WTC11 (cell line): ENCODE measurements around the gene AK8. TPM values are rescaled to one million over a fixed set of nuclear protein-coding genes. Genes with fewer than 3 reads are reported as not detected.

Source experiments
- ATAC-seq: fragments of 200-7000 bp; cut with Tn5 transposase; 2 replicates; pipeline ENCODE4 v1.10.0; 2021; ENCODE audit warnings: mild to moderate bottlenecking, moderate library complexity
- CTCF ChIA-PET: fragments of 300-600 bp; sonication (Branson Sonifier 250); formaldehyde crosslinking; loops from one replicate; lab custom pipeline; 2021; ENCODE audit warnings: antibody characterized with exemption; lab: Charles Lee
- POLR2A ChIA-PET: fragments of 350-600 bp; sonication (Branson Sonifier 250); formaldehyde crosslinking; loops from one replicate; lab custom pipeline; 2021; ENCODE audit warnings: antibody characterized with exemption; lab: Charles Lee
- DNase-seq: peaks from one replicate; pipeline ENCODE4 v3.0.0; 2021; ENCODE audit warnings: low spot score
- H3K27ac Mint-ChIP-seq: 2 replicates; pipeline ENCODE4 v1.8.0; 2021; ENCODE audit warnings: mixed read lengths
- H3K27me3 Mint-ChIP-seq: 2 replicates; pipeline ENCODE4 v1.8.0; 2021; ENCODE audit warnings: low read depth, mild to moderate bottlenecking, moderate library complexity, mixed read lengths
- H3K36me3 Mint-ChIP-seq: 2 replicates; pipeline ENCODE4 v1.8.0; 2021; ENCODE audit warnings: mixed read lengths
- H3K4me1 Mint-ChIP-seq: 2 replicates; pipeline ENCODE4 v1.8.0; 2022; ENCODE audit warnings: mixed read lengths
- H3K4me3 Mint-ChIP-seq: 2 replicates; pipeline ENCODE4 v1.8.0; 2021; ENCODE audit warnings: mild to moderate bottlenecking, moderate library complexity, mixed read lengths
- H3K9me3 Mint-ChIP-seq: 2 replicates; pipeline ENCODE4 v1.8.0; 2021; ENCODE audit warnings: mixed read lengths
- ETV6 ChIP-seq: sonication (generic); formaldehyde crosslinking; IDR thresholded peaks from 2 replicates; pipeline ENCODE4 v1.8.1; 2022; ENCODE audit warnings: mild to moderate bottlenecking, missing genetic modification reagents
- FOXP1 ChIP-seq: sonication (generic); formaldehyde crosslinking; IDR thresholded peaks from 2 replicates; pipeline ENCODE4 v1.8.0; 2022; ENCODE audit warnings: missing genetic modification reagents, mild to moderate bottlenecking, moderate library complexity, borderline replicate concordance
- GABPB1 ChIP-seq: sonication (generic); formaldehyde crosslinking; IDR thresholded peaks from 2 replicates; pipeline ENCODE4 v1.8.1; 2023; ENCODE audit warnings: mild to moderate bottlenecking, missing genetic modification reagents
- HMGA2 ChIP-seq: fragments of 250-450 bp; sonication (Bioruptor Pico); IDR thresholded peaks from 2 replicates; pipeline ENCODE4 v1.4.0; 2021; ENCODE audit warnings: mild to moderate bottlenecking, moderate library complexity
- JUN ChIP-seq: sonication (generic); formaldehyde crosslinking; IDR thresholded peaks from 2 replicates; pipeline ENCODE4 v1.8.0; 2023; ENCODE audit warnings: mild to moderate bottlenecking, missing genetic modification reagents
- MYBL2 ChIP-seq: sonication (generic); formaldehyde crosslinking; IDR thresholded peaks from 2 replicates; pipeline ENCODE4 v1.8.1; 2023; ENCODE audit warnings: mild to moderate bottlenecking, moderate library complexity, missing genetic modification reagents
- NFYB ChIP-seq: sonication (generic); formaldehyde crosslinking; conservative IDR thresholded peaks from 2 replicates; pipeline ENCODE4 v1.8.0; 2022; ENCODE audit warnings: low read depth, missing genetic modification reagents
- NR2C2 ChIP-seq: sonication (generic); formaldehyde crosslinking; IDR thresholded peaks from 2 replicates; pipeline ENCODE4 v1.8.0; 2022; ENCODE audit warnings: mild to moderate bottlenecking, missing genetic modification reagents
- OVOL2 ChIP-seq: fragments of 250-450 bp; sonication (Bioruptor Pico); IDR thresholded peaks from 2 replicates; pipeline ENCODE4 v1.9.0; 2021; ENCODE audit warnings: mild to moderate bottlenecking, borderline replicate concordance
- SMAD3 ChIP-seq: sonication (generic); formaldehyde crosslinking; IDR thresholded peaks from 2 replicates; pipeline ENCODE4 v1.8.0; 2022; ENCODE audit warnings: missing genetic modification reagents, mild to moderate bottlenecking, borderline replicate concordance
- TP53 ChIP-seq: sonication (generic); formaldehyde crosslinking; IDR thresholded peaks from 2 replicates; pipeline ENCODE4 v1.8.1; 2023; ENCODE audit warnings: mild to moderate bottlenecking, missing genetic modification reagents
- ZBTB21 ChIP-seq: sonication (generic); formaldehyde crosslinking; IDR thresholded peaks from 2 replicates; pipeline ENCODE4 v1.8.1; 2023; ENCODE audit warnings: mild to moderate bottlenecking, missing genetic modification reagents, borderline replicate concordance
- ZNF138 ChIP-seq: sonication (generic); formaldehyde crosslinking; conservative IDR thresholded peaks from 2 replicates; pipeline ENCODE4 v1.8.1; 2022; ENCODE audit warnings: mild to moderate bottlenecking, moderate library complexity, missing genetic modification reagents
- ZNF219 ChIP-seq: sonication (generic); formaldehyde crosslinking; IDR thresholded peaks from 2 replicates; pipeline ENCODE4 v1.8.0; 2023; ENCODE audit warnings: missing genetic modification reagents, mild to moderate bottlenecking, borderline replicate concordance
- total RNA-seq: library from RNA; stranded (reverse); gene quantifications from 3 replicates; pipeline ENCODE4 v1.2.3, GENCODE V29; 2021
- TF ChIP-seq, protein P1 (sequence below): sonication (generic); formaldehyde crosslinking; IDR thresholded peaks from 2 replicates; pipeline ENCODE4 v1.8.1; 2023; ENCODE audit warnings: mild to moderate bottlenecking, moderate library complexity, missing genetic modification reagents
- TF ChIP-seq, protein P2 (sequence below): sonication (generic); formaldehyde crosslinking; IDR thresholded peaks from 2 replicates; pipeline ENCODE4 v1.8.1; 2022; ENCODE audit warnings: mild to moderate bottlenecking, missing genetic modification reagents, moderate library complexity, borderline replicate concordance
- TF ChIP-seq, protein P3 (sequence below): fragments of 200-600 bp; IDR thresholded peaks from 2 replicates; pipeline ENCODE4 v1.8.0; 2022; ENCODE audit warnings: antibody characterized with exemption
- TF ChIP-seq, protein P4 (sequence below): sonication (generic); formaldehyde crosslinking; IDR thresholded peaks from 2 replicates; pipeline ENCODE4 v1.8.1; 2023; ENCODE audit warnings: mild to moderate bottlenecking, missing genetic modification reagents
- TF ChIP-seq, protein P5 (sequence below): sonication (generic); formaldehyde crosslinking; IDR thresholded peaks from 2 replicates; pipeline ENCODE4 v1.8.1; 2023; ENCODE audit warnings: mild to moderate bottlenecking, missing genetic modification reagents, moderate library complexity
- TF ChIP-seq, protein P6 (sequence below): sonication (generic); formaldehyde crosslinking; IDR thresholded peaks from 2 replicates; pipeline ENCODE4 v1.8.1; 2022; ENCODE audit warnings: missing genetic modification reagents, borderline replicate concordance
- TF ChIP-seq, protein P7 (sequence below): sonication (generic); formaldehyde crosslinking; IDR thresholded peaks from 2 replicates; pipeline ENCODE4 v1.8.0; 2023; ENCODE audit warnings: mild to moderate bottlenecking, missing genetic modification reagents

Gene AK8
- total RNA-seq, 1 experiment from 2014 or later = 0.48 TPM

DNA sequence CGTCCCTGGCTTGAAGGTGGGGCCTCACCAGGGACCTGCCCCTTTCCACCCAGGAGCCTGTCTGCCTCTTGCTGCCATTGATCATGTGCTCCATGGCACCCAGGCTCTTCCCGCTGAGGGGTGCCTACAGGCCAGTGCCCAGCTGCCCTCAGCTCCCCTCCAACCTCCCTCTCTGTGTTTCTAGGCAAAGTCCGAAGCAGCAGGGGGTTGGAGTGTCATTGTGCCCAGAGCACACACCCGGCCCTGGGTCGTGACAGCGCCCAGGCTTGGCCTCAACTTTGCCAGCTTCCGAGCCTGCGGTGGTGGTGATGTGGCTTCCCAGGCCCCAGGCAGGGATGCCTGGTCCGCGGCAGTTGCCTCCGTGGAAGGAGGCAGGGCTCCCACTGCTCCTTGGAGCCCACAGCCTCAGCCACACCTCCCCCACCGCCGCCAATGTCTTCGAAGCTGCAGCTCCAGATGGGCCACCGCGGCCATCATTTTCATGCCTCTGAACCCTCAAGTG is 155.5 kb downstream of the AK8 start:
- ChIA-PET POLR2A (no interaction called here), CTCF (interaction anchor here (0.6 to 1.0 kb wide), 2 partner anchors 36 to 90 kb away, joined by 3 read pairs; no protein-coding TSS in a partner anchor)
- peaks cover 5% of the 10 kb centered on the region for H3K27me3 Mint-ChIP-seq
- TF ChIP-seq SMAD3 (CRISPR knock-in tag) = no peak
- TF ChIP-seq ZNF138 (CRISPR knock-in tag) = no peak
- no peak for TF ChIP-seq OVOL2 (CRISPR knock-in tag)
- no peak for TF ChIP-seq TP53 (CRISPR knock-in tag)
- TF ChIP-seq, protein P1, sequence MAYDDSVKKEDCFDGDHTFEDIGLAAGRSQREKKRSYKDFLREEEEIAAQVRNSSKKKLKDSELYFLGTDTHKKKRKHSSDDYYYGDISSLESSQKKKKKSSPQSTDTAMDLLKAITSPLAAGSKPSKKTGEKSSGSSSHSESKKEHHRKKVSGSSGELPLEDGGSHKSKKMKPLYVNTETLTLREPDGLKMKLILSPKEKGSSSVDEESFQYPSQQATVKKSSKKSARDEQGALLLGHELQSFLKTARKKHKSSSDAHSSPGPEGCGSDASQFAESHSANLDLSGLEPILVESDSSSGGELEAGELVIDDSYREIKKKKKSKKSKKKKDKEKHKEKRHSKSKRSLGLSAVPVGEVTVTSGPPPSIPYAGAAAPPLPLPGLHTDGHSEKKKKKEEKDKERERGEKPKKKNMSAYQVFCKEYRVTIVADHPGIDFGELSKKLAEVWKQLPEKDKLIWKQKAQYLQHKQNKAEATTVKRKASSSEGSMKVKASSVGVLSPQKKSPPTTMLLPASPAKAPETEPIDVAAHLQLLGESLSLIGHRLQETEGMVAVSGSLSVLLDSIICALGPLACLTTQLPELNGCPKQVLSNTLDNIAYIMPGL = no peak
- TF ChIP-seq, protein P2, sequence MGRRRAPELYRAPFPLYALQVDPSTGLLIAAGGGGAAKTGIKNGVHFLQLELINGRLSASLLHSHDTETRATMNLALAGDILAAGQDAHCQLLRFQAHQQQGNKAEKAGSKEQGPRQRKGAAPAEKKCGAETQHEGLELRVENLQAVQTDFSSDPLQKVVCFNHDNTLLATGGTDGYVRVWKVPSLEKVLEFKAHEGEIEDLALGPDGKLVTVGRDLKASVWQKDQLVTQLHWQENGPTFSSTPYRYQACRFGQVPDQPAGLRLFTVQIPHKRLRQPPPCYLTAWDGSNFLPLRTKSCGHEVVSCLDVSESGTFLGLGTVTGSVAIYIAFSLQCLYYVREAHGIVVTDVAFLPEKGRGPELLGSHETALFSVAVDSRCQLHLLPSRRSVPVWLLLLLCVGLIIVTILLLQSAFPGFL = no peak
- TF ChIP-seq JUN (CRISPR knock-in tag) = no peak
- no peak for TF ChIP-seq HMGA2 (CRISPR knock-in tag)
- TF ChIP-seq, protein P3, sequence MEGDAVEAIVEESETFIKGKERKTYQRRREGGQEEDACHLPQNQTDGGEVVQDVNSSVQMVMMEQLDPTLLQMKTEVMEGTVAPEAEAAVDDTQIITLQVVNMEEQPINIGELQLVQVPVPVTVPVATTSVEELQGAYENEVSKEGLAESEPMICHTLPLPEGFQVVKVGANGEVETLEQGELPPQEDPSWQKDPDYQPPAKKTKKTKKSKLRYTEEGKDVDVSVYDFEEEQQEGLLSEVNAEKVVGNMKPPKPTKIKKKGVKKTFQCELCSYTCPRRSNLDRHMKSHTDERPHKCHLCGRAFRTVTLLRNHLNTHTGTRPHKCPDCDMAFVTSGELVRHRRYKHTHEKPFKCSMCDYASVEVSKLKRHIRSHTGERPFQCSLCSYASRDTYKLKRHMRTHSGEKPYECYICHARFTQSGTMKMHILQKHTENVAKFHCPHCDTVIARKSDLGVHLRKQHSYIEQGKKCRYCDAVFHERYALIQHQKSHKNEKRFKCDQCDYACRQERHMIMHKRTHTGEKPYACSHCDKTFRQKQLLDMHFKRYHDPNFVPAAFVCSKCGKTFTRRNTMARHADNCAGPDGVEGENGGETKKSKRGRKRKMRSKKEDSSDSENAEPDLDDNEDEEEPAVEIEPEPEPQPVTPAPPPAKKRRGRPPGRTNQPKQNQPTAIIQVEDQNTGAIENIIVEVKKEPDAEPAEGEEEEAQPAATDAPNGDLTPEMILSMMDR = no peak
- TF ChIP-seq, protein P4, sequence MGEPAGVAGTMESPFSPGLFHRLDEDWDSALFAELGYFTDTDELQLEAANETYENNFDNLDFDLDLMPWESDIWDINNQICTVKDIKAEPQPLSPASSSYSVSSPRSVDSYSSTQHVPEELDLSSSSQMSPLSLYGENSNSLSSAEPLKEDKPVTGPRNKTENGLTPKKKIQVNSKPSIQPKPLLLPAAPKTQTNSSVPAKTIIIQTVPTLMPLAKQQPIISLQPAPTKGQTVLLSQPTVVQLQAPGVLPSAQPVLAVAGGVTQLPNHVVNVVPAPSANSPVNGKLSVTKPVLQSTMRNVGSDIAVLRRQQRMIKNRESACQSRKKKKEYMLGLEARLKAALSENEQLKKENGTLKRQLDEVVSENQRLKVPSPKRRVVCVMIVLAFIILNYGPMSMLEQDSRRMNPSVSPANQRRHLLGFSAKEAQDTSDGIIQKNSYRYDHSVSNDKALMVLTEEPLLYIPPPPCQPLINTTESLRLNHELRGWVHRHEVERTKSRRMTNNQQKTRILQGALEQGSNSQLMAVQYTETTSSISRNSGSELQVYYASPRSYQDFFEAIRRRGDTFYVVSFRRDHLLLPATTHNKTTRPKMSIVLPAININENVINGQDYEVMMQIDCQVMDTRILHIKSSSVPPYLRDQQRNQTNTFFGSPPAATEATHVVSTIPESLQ (CRISPR knock-in tag) = no peak
- TF ChIP-seq FOXP1 (CRISPR knock-in tag) = no peak
- TF ChIP-seq GABPB1 = no peak
- TF ChIP-seq, all 79 proteins: peak for 0
- Mint-ChIP-seq H3K36me3 (no peaks in the 10 kb centered on the region), H3K4me1 (no peaks in the 10 kb centered on the region), H3K27ac (no peak overlapping the region), H3K9me3 (no peaks in the 10 kb centered on the region), H3K4me3 (no peak overlapping the region)
- no peak for DNase-seq
- no peak for ATAC-seq

DNA sequence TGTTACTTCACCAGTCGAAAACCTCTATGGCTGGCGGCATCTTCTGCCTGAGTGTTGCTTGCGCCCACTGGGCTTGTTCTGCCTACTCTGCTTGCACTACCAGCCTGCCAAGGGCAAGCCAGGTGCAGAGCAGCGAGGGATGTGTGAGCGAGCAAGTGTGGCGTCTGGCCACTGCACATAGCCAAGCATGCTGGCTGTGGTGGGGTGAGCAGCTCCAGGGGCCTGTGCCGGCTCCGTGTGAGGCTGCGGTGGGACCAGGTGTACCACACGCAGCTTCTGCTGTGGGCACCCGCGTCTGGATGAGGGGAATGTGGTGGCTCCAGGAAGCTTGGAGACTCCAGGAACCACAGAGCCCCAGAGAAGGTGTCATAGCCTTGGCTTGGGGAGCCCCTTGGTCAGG is 156.4 kb downstream of the AK8 start:
- no peaks in the 10 kb centered on the region for H3K4me1 Mint-ChIP-seq
- ChIA-PET CTCF (no interaction called here), POLR2A (no interaction called here)
- DNase-seq = no peak
- ATAC-seq = no peak
- no peak overlapping the region for H3K4me3 Mint-ChIP-seq
- peaks cover 9% of the 10 kb centered on the region; the same call in 1 of the 2 replicates for H3K27me3 Mint-ChIP-seq
- H3K36me3 Mint-ChIP-seq = no peaks in the 10 kb centered on the region
- no peak overlapping the region for H3K27ac Mint-ChIP-seq
- no peaks in the 10 kb centered on the region for H3K9me3 Mint-ChIP-seq
- no peak for TF ChIP-seq MYBL2 (CRISPR knock-in tag)
- TF ChIP-seq ETV6 = no peak
- no peak for TF ChIP-seq NFYB (CRISPR knock-in tag)
- TF ChIP-seq ZNF219 = no peak
- TF ChIP-seq NR2C2 (CRISPR knock-in tag) = no peak
- TF ChIP-seq ZBTB21 (CRISPR knock-in tag) = no peak
- TF ChIP-seq, protein P5, sequence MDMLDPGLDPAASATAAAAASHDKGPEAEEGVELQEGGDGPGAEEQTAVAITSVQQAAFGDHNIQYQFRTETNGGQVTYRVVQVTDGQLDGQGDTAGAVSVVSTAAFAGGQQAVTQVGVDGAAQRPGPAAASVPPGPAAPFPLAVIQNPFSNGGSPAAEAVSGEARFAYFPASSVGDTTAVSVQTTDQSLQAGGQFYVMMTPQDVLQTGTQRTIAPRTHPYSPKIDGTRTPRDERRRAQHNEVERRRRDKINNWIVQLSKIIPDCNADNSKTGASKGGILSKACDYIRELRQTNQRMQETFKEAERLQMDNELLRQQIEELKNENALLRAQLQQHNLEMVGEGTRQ (CRISPR knock-in tag) = no peak
- TF ChIP-seq, protein P6, sequence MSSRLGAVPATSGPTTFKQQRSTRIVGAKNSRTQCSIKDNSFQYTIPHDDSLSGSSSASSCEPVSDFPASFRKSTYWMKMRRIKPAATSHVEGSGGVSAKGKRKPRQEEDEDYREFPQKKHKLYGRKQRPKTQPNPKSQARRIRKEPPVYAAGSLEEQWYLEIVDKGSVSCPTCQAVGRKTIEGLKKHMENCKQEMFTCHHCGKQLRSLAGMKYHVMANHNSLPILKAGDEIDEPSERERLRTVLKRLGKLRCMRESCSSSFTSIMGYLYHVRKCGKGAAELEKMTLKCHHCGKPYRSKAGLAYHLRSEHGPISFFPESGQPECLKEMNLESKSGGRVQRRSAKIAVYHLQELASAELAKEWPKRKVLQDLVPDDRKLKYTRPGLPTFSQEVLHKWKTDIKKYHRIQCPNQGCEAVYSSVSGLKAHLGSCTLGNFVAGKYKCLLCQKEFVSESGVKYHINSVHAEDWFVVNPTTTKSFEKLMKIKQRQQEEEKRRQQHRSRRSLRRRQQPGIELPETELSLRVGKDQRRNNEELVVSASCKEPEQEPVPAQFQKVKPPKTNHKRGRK (CRISPR knock-in tag) = no peak
- TF ChIP-seq SMAD3 (CRISPR knock-in tag) = no peak
- TF ChIP-seq, protein P7, sequence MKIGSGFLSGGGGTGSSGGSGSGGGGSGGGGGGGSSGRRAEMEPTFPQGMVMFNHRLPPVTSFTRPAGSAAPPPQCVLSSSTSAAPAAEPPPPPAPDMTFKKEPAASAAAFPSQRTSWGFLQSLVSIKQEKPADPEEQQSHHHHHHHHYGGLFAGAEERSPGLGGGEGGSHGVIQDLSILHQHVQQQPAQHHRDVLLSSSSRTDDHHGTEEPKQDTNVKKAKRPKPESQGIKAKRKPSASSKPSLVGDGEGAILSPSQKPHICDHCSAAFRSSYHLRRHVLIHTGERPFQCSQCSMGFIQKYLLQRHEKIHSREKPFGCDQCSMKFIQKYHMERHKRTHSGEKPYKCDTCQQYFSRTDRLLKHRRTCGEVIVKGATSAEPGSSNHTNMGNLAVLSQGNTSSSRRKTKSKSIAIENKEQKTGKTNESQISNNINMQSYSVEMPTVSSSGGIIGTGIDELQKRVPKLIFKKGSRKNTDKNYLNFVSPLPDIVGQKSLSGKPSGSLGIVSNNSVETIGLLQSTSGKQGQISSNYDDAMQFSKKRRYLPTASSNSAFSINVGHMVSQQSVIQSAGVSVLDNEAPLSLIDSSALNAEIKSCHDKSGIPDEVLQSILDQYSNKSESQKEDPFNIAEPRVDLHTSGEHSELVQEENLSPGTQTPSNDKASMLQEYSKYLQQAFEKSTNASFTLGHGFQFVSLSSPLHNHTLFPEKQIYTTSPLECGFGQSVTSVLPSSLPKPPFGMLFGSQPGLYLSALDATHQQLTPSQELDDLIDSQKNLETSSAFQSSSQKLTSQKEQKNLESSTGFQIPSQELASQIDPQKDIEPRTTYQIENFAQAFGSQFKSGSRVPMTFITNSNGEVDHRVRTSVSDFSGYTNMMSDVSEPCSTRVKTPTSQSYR = no peak
